HepG2 (cell line): ENCODE measurements around the gene ABCA8.

Experiments used
- EZH2 ChIP-seq: conservative IDR thresholded peaks from 2 replicates; pipeline ENCODE4 v1.6.1; 2012; ENCODE audit warnings: mild to moderate bottlenecking, low read depth, low read length, moderate library complexity
- MAZ ChIP-seq, 2 experiments: sonication (generic) in 1 of 2; formaldehyde crosslinking in 1 of 2; IDR thresholded peaks; 2 replicates each; pipeline versions ENCODE4 v1.5.0 to v1.6.1; 2012 to 2020; ENCODE audit warnings: low read depth in 2 of 2, mild to moderate bottlenecking in 2 of 2, borderline replicate concordance in 1 of 2, improper control_type of control experiment in 1 of 2, low read length in 1 of 2, missing genetic modification reagents in 1 of 2, moderate library complexity in 1 of 2
- MYC ChIP-seq: sonication (generic); formaldehyde crosslinking; IDR thresholded peaks from 2 replicates; pipeline ENCODE4 v1.9.0; 2021; ENCODE audit warnings: missing genetic modification reagents, borderline replicate concordance
- NR3C1 ChIP-seq: sonication (generic); formaldehyde crosslinking; IDR thresholded peaks from 2 replicates; pipeline ENCODE4 v1.4.0; 2020; ENCODE audit warnings: missing genetic modification reagents
- RERE ChIP-seq: IDR thresholded peaks from 2 replicates; pipeline ENCODE4 v1.6.1; 2016; ENCODE audit warnings: low read depth, missing genetic modification reagents, missing compliant biosample characterization
- SP140L ChIP-seq: sonication (generic); formaldehyde crosslinking; IDR thresholded peaks from 2 replicates; pipeline ENCODE4 v1.4.0; 2020; ENCODE audit warnings: missing genetic modification reagents, borderline replicate concordance
- TAF1 ChIP-seq: sonication (generic); formaldehyde crosslinking; IDR thresholded peaks from 2 replicates; pipeline ENCODE4 v1.4.0; 2020; ENCODE audit warnings: missing genetic modification reagents
- YY1 ChIP-seq: IDR thresholded peaks from 2 replicates; pipeline ENCODE4 v1.6.1; 2011; ENCODE audit warnings: low read length, low read depth, moderate library complexity, mild to moderate bottlenecking; ENCODE audit not compliant: insufficient read depth, insufficient replicate concordance
- ZBTB26 ChIP-seq: IDR thresholded peaks from 2 replicates; pipeline ENCODE4 v1.6.1; 2016; ENCODE audit warnings: missing compliant biosample characterization, missing genetic modification reagents, borderline replicate concordance

GRCh38 chr17:68853036-68853435 is 102.2 kb downstream of the ABCA8 start:
- TF ChIP-seq TAF1 (no peak), YY1 (no peak), MAZ (IDR thresholded peaks at IDR 0.05; ENCODE audit: borderline replicate concordance, low read depth, low read length) (no peak), MAZ (CRISPR knock-in tag; IDR thresholded peaks at IDR 0.05; ENCODE audit: low read depth) (no peak), MYC (CRISPR knock-in tag) (no peak), NR3C1 (no peak), EZH2 (no peak), ZBTB26 (CRISPR knock-in tag) (no peak), RERE (CRISPR knock-in tag) (no peak), SP140L (CRISPR knock-in tag) (no peak)
